ENCODE data around the gene FIZ1. TPM values are rescaled to one million over a fixed set of nuclear protein-coding genes. Genes with fewer than 3 reads are reported as not detected.
A peak's percentile ranks its signal among the peaks of the same experiment; 100 is the strongest.

Gene FIZ1
- polyA plus RNA-seq, 10 donors = 8.5 to 13.3 (median 11.1) TPM

GRCh38 chr19:55636723-55637122, 37.4 kb upstream of the FIZ1 start:
- no peak for DNase-seq

DNA sequence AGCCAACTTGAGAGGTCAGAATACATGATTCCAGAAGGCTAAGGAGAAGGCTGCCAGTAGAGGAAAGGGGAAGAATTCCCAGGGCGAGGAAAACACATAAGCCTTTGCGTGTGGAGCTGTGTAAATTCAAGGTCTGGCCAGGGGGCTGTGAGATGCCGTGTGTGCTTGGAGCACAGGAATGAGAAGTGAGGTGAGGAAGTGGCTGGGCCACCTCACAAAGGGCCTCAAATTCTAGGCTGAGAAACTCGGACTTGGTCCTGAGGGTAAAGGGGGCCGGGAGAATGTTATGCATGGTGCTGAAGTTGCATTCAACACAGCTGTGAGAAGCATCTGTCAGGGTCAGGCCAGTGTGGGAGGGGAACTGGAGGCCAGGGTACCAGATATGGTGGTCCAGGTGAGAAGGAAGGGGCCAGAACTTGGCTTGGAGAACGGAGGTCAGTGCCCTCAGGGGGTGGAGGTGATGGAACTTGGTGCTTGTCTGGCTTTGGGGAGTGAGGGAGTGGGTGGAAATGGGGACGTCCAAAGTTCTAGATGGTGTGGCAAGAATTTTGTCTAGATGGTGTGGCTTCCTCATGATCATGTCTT, 36.6 kb upstream of the FIZ1 start:
- DNase-seq = no peak

GRCh38 chr19:55635334-55635717, 36.0 kb upstream of the FIZ1 start:
- DNase-seq = no peak

DNA sequence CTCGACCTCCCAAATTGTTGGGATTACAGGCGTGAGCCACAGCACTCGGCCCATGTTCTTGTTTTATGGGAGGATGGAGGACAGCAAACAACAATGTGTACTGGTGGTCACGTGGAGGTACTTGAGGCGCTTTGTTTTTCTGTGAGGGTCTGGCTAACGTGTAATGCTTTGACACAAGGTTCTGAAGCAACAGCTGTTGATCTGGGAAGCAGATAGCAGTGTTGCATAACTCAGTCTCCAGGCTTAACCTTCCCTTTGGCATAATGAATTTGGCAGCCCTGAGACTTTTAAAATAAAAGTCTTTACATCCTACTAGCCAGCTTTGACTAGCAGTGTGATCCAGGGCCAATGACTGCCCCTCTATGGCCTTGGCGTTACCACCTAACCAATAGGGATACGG, 34.5 kb upstream of the FIZ1 start:
- DNase-seq = no peak

DNA sequence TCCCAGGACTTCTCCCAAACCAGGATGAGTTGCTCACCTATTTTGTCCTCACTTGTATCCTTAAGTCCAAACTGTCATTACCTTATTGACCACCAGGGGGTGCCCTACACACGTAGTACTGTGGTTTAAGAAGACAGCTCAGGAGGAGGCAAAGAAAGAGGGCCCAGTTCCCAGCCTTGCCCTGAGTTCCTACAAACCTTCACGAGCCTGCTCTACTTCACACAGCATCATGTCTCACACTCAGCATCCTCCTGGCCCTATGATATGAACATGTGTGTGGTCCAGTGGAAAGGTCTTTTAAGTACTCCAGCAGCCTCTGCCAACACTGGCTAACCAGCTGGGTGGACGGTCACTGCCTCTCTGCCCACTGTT, 33.1 kb upstream of the FIZ1 start:
- peak; percentile 90 to 94 (median 91) for DNase-seq

GRCh38 chr19:55626350-55626749, 27.0 kb upstream of the FIZ1 start:
- no peak for DNase-seq

DNA sequence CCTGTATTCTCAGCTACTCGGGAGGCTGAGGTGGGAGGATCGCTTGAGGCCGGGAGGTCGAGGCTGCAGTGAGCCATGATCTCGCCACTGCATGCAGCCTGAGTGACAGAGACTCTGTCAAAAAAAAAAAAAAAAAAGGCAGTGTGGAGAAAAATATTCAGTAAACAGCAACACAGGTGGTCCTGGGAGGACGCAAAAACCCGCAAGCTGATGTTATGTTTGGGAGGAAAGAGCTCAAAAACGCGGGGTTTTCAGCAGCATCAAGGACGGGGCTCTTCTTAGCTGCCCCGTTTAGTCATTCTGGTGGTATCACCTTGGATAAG, 25.6 kb upstream of the FIZ1 start:
- DNase-seq = no peak

DNA sequence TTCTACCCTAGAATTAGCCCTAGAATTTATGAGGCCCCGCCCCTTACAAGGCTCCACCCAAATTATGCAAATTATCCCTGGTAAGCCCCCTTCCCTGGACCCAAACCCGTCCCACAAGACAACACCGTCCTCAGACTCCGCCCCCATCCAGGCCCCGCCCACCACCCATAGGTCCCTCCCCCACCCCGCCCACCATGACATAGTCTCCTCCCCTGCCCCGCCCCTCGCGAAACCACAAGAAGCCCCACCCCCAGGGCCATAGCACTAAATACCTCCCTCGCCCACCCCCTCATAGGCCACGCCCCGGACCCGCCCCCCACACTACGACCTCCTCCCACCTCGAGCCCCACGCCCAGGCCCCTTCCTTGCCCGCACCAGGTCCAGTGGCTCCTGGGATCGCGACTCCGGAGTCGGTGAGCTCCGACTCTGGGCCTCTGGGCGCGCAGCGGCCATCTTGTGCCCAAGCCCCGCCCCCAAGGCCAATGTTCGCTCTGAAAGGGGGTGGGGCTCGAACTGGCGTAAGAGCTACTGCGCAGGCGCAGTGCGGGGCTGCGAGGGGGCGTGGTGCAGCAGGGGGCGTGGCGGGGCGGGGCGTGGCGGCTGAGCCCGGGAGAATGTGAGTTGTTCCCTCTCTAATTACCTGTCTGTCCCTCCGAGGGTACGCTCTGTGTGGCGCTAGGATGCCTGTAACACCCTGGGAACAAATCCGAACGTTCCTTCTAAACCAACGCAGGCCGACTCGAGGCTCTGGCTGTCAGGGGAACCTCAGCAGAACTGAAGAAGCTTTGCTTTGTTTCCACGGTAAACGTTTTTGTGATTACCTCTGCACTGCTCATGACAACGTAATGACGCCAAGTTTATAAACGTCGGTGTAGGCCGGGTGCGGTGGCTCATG, 25.0 kb upstream of the FIZ1 start, which contains the start of gene ZNF784:
TSS of gene ZNF784 (minus strand) at position 458 of the 895 bp plus-strand sequence. CDS start at position 453, 5 bp downstream.
- DNase-seq = peak; percentile 93 to 97 (median 96)

DNA sequence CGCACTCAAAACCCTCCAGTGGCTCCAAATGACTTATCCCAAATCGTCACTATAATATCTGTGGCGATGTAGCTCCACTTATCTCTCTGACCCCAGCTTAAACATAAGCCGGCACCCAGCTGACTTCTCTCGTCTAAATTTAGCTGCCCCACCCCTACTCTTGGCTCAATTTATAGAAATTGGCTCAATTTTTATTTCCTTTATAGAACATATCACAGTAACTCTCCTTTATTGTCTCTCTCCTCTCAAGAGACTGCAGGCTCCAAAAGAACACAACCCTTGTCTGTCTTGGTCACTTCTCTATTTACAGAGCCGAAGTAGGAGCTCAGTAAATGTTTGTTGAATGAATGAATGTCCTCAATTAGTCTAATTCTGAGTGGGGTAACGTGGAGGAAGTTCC, 24.2 kb upstream of the FIZ1 start:
- DNase-seq = peak in 1 of 3 donors; percentile 56

DNA sequence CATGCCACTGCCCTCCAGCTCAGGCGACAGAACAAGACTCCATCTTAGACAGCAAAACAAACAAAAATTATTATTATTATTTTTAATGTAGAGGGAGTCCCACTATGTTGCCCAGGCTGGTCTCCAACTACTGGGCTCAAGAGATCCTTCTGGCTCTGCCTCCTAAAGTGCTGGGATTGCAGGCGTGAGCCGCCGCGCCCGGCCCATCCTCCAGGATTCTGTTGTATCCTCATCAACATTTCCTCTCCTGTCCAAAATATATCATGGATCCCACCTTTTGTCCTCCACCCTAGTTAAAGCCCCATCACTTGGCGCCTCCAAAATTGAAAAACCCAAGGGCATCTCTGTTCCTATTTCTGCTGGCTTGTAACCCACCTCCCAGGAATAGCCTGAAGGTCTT, 23.8 kb upstream of the FIZ1 start:
- DNase-seq = no peak

DNA sequence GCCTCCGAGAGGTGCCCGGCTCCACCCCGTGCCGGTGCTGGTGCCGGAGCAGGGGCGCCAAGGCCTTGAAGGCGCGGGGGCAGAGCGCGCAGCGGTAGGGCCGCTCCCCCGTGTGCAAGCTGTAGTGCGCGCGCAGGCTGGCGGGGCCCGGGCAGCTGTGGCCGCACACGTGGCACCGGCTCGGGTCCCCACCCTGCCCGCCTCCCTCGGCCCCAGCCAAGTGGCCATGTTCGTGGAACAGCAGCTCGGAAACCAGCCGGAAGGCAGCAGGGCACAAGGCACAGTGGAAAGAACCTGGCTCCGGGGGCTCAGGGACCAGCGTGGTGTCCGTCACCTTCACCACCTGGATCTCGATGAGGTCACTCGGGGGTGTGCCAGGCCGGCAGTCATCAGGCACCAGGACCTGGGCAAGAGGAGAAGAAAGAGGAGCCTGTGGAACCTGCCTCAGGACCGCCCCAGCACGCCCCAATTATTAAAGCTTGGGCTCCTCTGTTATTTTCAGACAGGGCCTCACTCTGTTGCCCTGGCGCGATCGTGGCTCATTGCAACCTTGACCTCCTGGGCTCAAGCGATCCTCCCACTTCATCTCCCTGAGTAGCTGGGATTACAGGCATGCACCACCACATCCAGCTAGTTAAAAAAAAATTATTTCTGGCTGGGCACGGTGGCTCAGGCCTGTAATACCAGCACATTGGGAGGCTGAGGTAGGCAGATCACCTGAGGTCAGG, 23.1 kb upstream of the FIZ1 start:
- DNase-seq = no peak

DNA sequence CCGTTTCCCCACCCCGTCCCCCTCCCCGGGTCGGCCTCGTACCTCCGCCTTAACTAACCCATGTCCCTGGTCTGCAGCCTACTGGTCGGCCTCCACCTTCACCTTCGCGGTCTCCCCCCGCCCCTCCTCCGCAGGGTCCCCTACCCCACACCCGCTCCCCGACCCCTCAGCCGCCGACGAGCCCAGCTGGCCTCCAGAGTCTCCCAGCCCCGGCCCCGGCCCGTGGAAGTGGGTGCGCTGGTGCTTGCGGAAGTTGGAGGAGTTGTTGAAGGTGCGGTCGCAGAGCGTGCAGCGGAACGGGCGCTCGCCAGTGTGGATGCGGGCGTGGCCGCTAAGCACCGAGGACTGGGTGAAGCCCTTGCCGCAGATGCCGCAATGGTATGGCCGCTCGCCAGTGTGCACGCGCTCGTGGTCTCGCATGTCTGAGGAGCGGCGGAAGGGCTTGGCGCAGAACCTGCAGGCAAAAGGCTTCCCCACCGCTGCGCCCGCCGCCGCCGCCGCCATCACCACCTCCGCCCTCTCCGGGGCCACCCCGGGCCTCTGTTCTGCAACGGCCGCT, 22.4 kb upstream of the FIZ1 start:
- no peak for DNase-seq

DNA sequence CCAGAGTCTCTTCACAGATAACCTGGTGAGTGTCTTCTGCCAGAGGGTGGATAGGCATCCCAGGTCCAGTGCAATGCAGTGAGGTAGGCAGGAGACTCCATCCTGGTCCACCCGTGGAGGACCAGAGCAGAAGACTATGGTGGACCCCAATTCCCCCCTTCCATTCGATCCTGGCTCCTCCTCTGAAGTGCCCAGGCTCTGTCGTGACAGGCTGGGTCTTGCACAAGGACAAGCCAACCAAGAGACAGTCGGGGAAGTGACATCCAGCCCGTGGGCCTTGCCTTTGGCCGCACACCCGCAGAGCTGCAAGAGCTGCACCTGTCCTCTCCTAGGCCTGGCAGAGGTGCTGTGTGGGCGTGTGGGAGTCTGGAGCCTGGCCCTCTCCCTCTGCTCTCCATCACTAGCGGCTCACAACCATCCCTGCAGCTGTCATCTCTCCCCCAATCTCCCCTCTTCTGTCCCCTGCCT, 21.9 kb upstream of the FIZ1 start:
- no peak for DNase-seq

DNA sequence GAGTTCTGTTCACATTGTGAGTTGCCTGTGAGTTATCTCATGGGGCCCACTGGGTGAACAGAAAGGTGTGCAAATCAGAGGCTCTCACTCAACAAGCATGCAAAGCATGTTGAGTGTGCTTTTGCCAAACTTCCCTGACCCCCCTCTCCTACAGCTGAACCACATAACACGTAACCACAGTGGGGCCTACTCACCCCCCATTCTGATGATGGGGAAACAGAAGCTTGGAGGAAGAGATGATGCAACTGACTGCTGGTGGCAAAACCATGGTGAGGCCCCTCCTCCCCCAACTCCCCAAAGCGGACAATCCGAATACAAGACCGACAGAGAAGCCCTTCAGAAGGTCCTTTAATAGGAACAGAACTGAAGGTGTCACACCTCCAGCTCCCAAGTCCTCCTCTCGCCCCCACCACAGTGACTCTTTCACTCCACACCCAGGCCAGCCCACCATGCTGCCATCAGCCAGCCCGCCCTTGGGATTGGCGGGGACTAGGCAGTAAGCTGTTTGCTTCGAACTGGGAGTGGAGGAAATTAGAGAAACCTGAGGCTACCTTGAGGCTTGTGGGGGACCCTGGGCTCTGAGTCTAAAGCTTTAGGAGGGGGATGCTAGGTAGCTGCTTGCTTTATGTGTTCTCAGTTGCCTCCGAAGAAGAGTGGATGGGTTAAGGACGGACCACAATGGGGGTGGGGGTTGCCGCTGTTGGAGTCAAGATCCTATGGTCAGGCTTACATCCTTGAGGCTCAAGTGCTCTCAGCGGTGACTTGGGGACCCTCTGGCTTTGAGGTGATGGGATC, 21.3 kb upstream of the FIZ1 start:
- no peak for DNase-seq

DNA sequence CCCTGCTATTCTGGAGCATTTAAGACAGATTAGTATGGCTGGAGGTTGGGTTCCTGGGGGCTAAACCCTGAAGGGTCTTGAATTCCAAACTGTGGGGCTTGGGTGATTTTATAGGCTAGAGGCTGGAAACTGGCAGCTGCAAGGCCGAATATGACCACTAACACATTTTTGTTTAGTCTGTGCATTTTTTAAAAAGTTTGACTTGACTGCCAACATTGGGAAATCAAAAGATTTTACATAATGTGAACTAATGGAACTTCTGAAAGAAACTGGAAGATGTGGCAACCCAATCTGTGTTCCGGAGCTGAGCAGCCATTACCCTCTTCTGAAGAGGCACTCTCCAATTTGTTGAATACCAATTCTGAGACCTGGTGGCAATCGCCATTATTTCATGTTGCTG, 20.0 kb upstream of the FIZ1 start:
- no peak for DNase-seq

DNA sequence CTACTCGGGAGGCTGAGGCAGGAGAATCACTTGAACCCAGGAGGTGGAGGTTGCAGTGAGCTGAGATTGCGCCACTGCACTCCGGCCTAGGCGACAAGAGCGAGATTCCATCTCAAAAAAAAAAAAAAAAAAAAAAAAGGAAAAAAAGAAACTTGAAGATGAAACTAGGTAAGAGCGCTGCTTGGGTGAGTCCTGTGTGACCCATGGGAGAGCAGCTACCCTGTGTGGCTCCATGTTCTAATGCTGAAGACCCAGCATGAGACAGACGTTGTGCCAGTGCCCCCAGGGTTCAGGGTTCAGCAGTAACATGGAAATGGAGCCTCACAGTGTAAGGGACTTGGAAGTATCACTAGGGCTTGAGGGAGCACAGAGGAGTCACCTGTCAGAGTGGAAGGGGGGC, 19.1 kb upstream of the FIZ1 start:
- DNase-seq = no peak

DNA sequence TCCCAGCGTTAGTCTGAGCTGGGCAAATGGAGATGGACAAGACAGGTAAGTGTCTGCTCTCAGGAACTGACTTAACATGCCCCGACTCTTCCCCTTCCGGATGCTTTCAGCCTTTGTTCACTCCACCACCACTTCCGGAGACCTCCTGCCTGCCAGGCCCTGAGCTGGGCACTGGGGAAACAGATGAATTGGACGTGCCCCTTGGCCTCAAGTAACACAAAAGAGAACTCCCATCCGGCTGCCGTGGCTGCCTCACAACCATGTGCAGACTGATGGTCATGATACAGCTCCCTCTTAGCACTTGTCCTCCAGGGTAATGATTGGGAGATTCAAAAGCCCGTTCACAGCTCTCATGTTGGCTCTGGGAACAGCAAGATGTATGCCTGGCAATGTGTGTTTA, 18.1 kb upstream of the FIZ1 start:
- DNase-seq = no peak

- DNase-seq = no peak
Observed at GRCh38 chr19:55616395-55616875, 17.1 kb upstream of the FIZ1 start.

- DNase-seq = no peak
Observed at GRCh38 chr19:55615543-55616394, 16.5 kb upstream of the FIZ1 start.

Measured in muscle of back (tissue), 11 donors.